GM18499 (cell line): ENCODE measurements around the gene SH3BP5L.
A peak's percentile ranks its signal among the peaks of the same experiment; 100 is the strongest.

Experiments
- ATAC-seq: cut with Tn5 transposase; IDR thresholded peaks from one replicate; pipeline ENCODE4 v1.9.1; 2021; ENCODE audit warnings: moderate number of reproducible peaks; ENCODE audit not compliant: insufficient read depth, unreplicated experiment

Gene SH3BP5L

DNA sequence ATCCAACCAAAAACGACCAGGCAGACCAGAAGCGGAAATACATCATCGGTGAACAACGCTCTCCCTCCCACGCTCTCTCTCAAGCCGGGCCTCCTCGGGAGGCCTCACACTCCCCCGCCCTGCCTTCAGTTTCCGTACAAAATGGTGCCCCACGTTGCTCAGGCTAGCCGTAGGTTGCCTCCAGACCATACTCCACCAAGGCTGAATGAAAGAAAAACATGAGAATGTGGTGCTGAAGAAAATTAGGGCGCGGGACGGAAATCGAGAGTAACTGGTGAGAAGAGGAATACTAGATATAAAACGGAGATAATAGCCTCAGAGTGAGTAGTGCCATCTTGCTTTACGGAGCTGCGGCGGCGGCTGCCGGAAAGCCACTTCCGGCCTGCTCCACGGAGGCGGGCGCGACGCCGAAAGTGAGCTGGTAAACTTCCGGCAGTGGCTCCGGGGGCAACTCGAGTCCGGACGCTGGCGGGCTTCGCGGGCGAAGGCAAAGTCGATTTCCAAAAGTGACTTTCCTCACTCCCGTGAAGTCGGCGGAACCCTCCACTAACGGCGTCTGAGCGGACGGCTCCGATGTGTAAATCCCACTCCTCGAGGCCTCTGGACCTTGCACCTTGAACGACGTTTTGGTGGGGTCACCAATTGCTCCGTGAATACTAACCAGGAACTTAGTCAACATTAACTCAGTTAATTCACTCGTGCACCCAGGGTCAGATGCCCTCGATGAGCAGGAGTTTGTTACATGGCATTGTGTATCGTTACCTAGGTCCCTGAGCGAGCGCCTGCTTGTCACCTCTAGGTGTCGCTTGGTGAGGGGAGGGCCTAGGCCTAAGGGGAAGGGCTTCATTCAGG, at the start of gene SH3BP5L:
SH3BP5L (minus strand) TSS at position 7 of the 852 bp plus-strand sequence. CDS start 980 bp downstream, outside the sequence.
- peak; percentile 82 for ATAC-seq

DNA sequence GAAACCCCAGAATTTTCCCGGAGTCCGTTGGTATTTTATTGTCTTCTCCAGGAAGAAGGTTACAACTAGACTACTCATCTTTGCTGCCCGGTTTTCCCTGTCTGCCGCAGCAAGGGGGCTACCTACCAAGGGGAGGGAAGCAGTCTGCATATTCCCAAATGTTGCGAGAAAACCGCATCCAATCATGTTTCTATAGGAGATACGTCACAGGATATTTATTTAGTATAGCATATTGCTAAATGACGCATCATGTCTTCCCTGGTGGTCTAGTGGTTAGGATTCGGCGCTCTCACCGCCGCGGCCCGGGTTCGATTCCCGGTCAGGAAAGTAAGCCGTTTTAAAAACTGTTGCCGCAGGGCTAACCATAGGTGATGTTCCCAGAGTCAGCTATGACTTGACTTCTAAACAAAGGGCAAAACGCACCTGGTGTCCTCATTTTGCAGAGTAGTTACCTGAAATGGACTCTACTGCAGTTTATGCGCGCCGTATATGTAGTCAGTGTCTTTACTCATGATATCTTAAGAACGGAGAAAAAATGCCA, 48.3 kb upstream of the SH3BP5L start:
- peak; percentile 58 for ATAC-seq

DNA sequence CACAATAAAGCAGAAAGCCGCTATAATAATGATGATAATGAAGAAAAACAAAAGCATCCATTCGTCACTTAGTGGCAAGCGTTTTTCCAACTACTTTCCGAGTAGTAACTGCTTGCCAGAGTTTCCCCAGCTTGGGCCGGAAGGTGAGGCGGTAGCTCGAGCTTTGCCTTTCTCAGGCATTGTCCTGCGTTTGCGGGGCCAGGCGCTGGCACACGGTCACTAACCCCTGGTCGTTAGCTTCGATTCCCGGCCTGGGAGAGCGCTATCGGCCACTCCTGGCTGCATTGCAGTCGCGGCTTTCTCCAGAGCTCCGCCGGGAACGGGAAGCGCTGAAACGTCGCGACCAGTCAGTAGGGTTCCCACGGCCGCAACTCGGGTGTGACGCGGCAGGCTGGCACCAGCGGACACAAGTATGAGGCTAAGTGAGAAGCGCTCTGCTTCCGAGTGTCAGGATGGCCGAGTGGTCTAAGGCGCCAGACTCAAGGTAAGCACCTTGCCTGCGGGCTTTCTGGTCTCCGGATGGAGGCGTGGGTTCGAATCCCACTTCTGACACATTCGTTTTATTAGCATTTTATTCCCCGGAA, 47.8 kb upstream of the SH3BP5L start:
- peak; percentile 40 for ATAC-seq

DNA sequence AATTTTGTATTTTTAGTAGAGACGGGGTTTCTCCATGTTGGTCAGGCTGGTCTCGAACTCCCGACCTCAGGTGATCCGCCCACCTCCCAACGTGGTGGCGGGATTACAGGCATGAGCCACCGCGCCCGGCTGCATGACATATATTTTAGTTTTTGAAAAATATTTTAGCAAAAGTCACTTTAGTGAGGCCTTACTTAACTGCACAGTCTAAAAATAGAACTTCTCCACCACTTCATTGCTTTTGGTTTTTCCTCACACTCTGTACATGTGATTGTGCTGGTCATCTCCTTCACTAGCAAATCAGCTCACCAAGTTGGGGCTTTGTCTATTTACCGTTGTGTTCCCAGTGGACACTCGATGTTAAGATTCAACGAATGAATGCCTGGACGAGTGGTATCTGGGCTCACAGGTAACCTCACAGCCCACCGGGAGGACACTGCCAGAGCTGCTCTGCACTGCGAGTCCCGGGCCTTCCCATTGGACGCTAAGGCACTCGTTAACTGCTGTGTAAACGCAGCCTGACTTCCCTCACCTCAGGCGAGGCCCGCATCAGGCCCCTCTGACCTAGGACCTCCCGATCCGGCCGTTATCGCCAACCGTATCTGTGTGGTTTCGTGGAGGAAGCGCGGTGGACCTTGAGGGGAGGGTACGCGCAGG, 47.2 kb upstream of the SH3BP5L start:
- peak; percentile 19 for ATAC-seq

DNA sequence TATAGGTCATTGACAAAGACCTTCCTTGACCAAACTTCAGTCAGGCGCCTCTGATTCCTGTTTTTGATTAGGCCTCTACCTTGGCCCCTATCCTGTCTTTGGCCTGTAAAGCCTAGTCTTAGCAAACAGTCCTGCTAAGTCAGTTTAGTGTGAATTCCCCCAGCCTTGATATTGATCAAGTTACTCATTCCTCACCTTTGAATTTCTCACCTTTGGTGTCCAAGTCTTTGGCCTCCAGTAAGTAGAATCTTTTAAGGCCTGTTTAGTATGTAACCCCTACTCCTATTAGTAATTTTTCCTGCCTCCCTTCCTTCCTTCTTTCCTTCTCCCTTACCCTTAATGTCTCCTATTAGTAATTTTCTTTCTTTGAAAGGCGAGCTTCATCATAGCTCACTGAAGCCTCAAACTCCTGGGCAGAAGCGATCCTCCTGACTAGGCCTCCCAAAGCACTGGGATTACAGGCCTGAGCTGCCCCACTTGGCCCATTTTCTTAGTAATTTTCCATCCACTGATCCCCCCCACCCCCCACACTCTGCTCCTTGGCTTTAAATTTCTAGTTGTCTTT, 46.2 kb upstream of the SH3BP5L start:
- no peak for ATAC-seq

DNA sequence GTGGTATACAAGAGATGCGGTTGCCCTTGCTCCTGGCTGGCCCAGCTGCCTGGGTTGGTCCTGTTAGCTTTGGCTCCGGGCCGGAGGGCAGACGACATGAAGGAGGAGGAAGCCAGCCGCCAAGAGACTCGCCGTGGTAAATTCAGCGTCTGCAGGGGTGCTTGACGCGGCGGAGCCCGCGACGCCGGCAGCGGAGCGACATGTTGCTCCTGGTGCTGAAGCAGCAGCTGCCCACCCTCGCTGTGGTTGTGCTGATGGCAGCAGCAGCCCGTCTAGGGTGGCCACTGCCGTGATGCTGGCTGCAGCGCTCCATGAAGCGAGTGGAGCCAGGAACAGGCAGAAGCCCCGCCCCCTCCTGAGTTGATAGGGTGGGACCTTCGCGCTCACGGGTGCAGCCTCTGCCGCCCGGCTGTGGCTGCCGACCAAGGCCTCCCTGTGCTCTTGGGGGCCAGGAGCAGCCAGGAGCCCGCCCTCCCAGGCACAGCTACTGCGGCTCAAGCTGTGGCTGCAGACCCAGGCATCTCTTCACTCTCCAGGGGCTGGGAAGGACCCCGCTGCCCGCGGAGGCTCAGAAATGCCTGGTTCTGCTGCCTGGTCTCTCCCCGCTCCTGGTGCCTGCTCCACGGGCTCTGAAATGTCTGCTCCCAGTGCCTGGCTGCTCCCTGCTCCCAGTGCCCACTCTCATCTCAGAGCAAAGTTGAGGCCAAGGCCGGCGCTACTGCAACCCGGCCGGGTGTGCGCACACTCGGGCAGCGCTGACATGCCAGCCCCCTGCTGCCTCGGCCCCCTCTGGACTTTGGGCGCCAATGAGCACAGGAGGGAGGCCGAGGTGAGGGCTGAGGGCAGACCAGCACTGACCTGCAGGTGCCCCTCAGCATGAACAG, 37.5 kb upstream of the SH3BP5L start:
- ATAC-seq, result peak; percentile 46

- ATAC-seq, result peak; percentile 4
Measured at GRCh38 chr1:248862695-248862997, 36.9 kb upstream of the SH3BP5L start.

GRCh38 chr1:248861616-248862015, 35.9 kb upstream of the SH3BP5L start:
- ATAC-seq, result no peak

GRCh38 chr1:248860007-248860406, 34.3 kb upstream of the SH3BP5L start:
- ATAC-seq, result no peak

DNA sequence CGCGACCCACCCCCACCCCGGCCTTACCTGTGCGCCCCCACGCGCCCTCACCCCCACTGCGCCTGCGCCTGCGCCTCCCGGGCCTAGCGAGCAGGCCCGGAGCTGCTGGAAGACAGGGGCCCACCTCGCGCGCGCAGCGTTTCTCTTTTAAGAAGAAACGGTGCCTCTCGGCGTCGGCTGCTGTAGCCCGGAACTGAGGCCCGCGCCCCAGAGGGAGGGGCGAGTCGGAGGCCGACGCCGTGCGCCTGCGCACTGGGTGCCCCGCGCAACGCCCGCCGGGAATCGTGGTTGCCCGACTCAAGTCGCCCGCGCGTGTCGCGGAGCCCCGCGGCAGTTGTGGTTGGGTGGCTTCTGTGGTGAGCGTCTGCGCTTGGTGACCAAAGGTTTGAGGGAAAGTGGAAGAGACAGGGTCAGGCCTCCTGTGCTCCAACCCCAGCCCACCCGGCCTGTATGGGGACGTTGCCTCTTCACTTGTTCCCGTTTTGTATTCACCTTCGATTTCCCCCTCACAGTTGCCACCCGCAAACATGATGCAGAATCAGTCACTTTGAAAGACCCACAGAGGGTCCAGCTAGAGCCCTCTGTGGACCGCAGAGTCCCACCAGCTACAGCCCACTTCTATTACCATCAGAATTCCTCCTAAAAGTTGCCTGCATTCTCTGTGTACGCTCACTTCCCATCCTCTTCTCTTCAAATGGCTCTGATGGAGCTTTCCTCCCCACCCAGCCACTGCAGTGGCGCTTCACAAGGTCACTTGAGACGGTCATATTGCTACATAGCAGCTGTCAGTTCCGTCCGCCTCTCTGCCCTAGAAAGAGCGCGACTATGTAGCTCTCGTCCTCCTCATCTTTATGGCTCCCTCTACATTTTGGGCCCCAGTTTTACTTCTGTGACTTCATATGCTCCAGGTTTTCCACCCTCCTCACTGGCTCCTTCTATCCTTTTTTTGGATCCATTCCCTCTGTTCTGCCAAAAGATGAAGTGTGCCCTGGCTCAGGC, 33.5 kb upstream of the SH3BP5L start, which contains the start of gene ZNF692:
ZNF692 (minus strand) TSS at position 195 of the 999 bp plus-strand sequence. CDS start 776 bp downstream, outside the sequence.
- ATAC-seq, result peak; percentile 55

DNA sequence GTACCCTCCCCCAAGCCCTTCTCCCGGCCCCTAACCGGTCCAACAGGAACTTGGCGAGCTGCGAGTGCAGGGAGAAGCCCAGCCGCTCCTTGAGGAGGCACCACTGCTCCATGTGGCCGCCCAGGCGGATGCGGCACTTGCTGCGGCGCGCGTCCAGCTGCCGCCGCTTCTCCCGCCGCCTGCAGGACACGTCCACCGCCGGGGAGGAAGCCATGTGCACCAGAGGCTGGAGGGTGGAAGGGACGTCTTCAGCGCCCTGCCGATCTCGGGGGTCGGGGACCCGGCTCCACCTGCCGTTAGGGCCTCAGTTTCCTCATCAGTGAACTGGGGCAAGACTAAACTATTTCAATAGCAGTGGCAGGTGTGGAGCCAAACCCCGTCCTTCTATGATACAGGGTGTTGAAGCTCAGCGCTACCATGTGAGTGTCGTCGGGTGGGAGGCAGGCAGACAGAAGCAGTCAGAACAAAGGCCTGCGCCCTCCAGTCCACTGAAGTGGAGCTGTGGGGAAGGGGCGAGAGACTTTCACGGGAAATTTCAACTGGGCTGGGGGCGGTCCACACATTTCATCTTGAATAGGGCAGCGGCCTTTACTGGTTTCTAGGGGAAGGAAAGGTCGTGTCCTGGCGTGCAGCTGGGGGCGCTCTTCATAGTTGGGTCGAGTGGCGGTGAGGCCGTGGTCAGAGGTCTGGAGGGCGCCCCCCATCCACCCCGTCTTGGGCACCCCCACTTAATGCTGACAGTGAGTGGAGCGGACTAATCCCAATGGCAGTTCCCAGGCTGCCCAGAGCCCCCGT, 32.6 kb upstream of the SH3BP5L start:
- ATAC-seq, result peak; percentile 17

GRCh38 chr1:248857749-248858095, 32.0 kb upstream of the SH3BP5L start:
- no peak for ATAC-seq

GRCh38 chr1:248857201-248857600, 31.5 kb upstream of the SH3BP5L start:
- no peak for ATAC-seq

DNA sequence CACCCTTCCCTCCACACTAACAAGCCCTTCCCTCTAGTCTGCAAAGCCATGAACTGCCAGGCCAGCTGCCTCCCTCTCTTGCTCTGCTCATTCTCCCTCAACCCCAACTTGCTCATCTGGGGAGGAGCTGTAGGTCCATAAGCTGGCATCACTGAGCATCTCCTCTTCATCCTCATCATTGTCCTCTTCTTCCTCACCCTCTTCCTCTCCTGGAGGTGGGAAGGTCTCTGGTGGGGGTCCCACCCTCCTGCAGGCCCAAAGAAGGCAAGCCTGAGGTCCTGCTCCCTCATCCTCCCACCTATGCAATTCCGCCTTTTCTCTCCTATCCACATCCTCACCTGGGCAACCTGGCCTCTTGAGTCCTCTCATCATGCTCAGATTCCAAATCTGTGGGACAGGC, 30.5 kb upstream of the SH3BP5L start:
- ATAC-seq, result no peak

DNA sequence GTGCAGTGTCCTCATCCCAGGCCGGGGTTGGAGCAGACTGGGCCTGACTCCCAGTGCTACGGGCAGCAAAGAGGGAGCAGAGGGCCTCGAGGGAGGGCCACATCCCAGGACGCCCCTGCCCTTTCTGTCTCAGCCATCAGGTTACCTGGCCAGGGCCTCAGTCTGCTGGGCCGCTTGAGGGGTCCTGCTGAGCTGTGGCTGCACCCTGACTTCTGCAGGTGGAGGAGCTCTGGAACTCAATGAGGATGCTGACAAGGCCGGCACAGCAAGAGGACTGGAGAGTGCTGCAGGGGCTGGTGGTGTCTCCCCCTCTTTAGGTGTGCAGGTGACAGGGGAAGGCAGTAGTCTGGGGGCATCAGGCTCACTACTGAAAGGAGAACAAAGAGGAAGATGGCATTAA, 29.9 kb upstream of the SH3BP5L start:
- ATAC-seq, result no peak

GRCh38 chr1:248853663-248854375, 28.1 kb upstream of the SH3BP5L start:
- ATAC-seq, result no peak
